ENCODE measurements around the gene FAM107B. TPM values are rescaled to one million over a fixed set of nuclear protein-coding genes. Genes with fewer than 3 reads are reported as not detected.

Gene FAM107B
- total RNA-seq, 6 donors from 2014 or later, result 44.0 to 136 (median 77.0) TPM

GRCh38 chr10:14510346-14510745, 264.4 kb downstream of the FAM107B start:
- H3K36me3 ChIP-seq, result no peaks in the 10 kb centered on the region
- 64 to 74% methylated on average over 2 of the region's 2 CpGs for WGBS, 2 donors
- H3K27me3 ChIP-seq, result no peaks in the 10 kb centered on the region
- H3K9me3 ChIP-seq, result no peaks in the 10 kb centered on the region
- H3K4me1 ChIP-seq, result no peaks in the 10 kb centered on the region
- no peak overlapping the region for H3K4me3 ChIP-seq
- no peak for DNase-seq
- no peak for ATAC-seq (ENCODE audit: low FRiP score in 2 of 2)
- TF ChIP-seq CTCF (IDR thresholded peaks at IDR 0.05), result no peak
- no peak for TF ChIP-seq POLR2AphosphoS5 (IDR thresholded peaks at IDR 0.05)
- no peak for TF ChIP-seq EP300 (IDR thresholded peaks at IDR 0.05)
- TF ChIP-seq POLR2A (IDR thresholded peaks at IDR 0.05), result no peak
- no peak overlapping the region for H3K27ac ChIP-seq

- DNase-seq, result no peak
- ATAC-seq (ENCODE audit: low FRiP score in 2 of 2), result peak in 1 of 2 donors; percentile 92
- TF ChIP-seq EP300 (IDR thresholded peaks at IDR 0.05) (no peak), POLR2AphosphoS5 (IDR thresholded peaks at IDR 0.05) (no peak), POLR2A (IDR thresholded peaks at IDR 0.05) (no peak)
- Histone ChIP-seq H3K4me1 (no peaks in the 10 kb centered on the region), H3K27ac (no peak overlapping the region), H3K27me3 (no peaks in the 10 kb centered on the region), H3K4me3 (no peak overlapping the region), H3K36me3 (no peaks in the 10 kb centered on the region), H3K9me3 (no peaks in the 10 kb centered on the region)
- 94 to 96% methylated on average over 11 to 14 of the region's 14 CpGs for WGBS, 2 donors
These were observed 266.0 kb downstream of the FAM107B start for GRCh38 chr10:14508725-14509124.

GRCh38 chr10:14507781-14508180, 266.9 kb downstream of the FAM107B start:
- no peak for TF ChIP-seq POLR2AphosphoS5 (IDR thresholded peaks at IDR 0.05)
- TF ChIP-seq EP300 (IDR thresholded peaks at IDR 0.05), result no peak
- TF ChIP-seq POLR2A (IDR thresholded peaks at IDR 0.05), result no peak
- no peak for TF ChIP-seq CTCF (IDR thresholded peaks at IDR 0.05)
- Histone ChIP-seq H3K9me3 (no peaks in the 10 kb centered on the region), H3K27me3 (no peaks in the 10 kb centered on the region), H3K27ac (no peak overlapping the region), H3K4me1 (no peaks in the 10 kb centered on the region), H3K36me3 (no peaks in the 10 kb centered on the region), H3K4me3 (no peak overlapping the region)
- DNase-seq (no peak), ATAC-seq (ENCODE audit: low FRiP score in 2 of 2) (no peak)
- WGBS, 2 donors, result 53 to 59% methylated on average over 4 of the region's 4 CpGs

GRCh38 chr10:14507176-14507575, 267.5 kb downstream of the FAM107B start:
- WGBS, 2 donors, result 32 to 48% methylated on average over 6 of the region's 6 CpGs
- no peaks in the 10 kb centered on the region for H3K4me1 ChIP-seq
- TF ChIP-seq CTCF (IDR thresholded peaks at IDR 0.05) (no peak), POLR2AphosphoS5 (IDR thresholded peaks at IDR 0.05) (no peak), POLR2A (IDR thresholded peaks at IDR 0.05) (no peak), EP300 (IDR thresholded peaks at IDR 0.05) (no peak)
- ATAC-seq (ENCODE audit: low FRiP score in 2 of 2) (no peak), DNase-seq (no peak)
- H3K9me3 ChIP-seq, result no peaks in the 10 kb centered on the region
- H3K36me3 ChIP-seq, result no peaks in the 10 kb centered on the region
- H3K27me3 ChIP-seq, result no peaks in the 10 kb centered on the region
- no peak overlapping the region for H3K27ac ChIP-seq
- no peak overlapping the region for H3K4me3 ChIP-seq

GRCh38 chr10:14502431-14502830, 272.3 kb downstream of the FAM107B start:
- Histone ChIP-seq H3K4me3 (no peak overlapping the region), H3K27me3 (no peaks in the 10 kb centered on the region), H3K36me3 (no peaks in the 10 kb centered on the region), H3K27ac (no peak overlapping the region), H3K9me3 (no peaks in the 10 kb centered on the region), H3K4me1 (peaks cover 0 to 6% (median 0%) of the 10 kb centered on the region in 4 donors)
- DNase-seq (no peak), ATAC-seq (ENCODE audit: low FRiP score in 2 of 2) (no peak)
- WGBS, 2 donors, result 68 to 71% methylated on average over 3 of the region's 3 CpGs
- no peak for TF ChIP-seq CTCF (IDR thresholded peaks at IDR 0.05)
- no peak for TF ChIP-seq POLR2A (IDR thresholded peaks at IDR 0.05)
- TF ChIP-seq POLR2AphosphoS5 (IDR thresholded peaks at IDR 0.05), result no peak
- no peak for TF ChIP-seq EP300 (IDR thresholded peaks at IDR 0.05)
